Heart left ventricle (tissue), 16 donors: ENCODE measurements around the gene CSNK1G1. TPM values are rescaled to one million over a fixed set of nuclear protein-coding genes. Genes with fewer than 3 reads are reported as not detected.
"Not testable (repeated sequence)": the region's sequence is repeated elsewhere in the genome, so short reads cannot be mapped to it uniquely, and the experiment has no call there.

ENCODE experiments used
- ATAC-seq, 4 donors: fragments of 200-7000 bp; cut with Tn5 transposase; one replicate each; pipeline ENCODE4 v1.9.1; 2020 to 2022; ENCODE audit warnings: moderate library complexity in 4 of 4, mild to moderate bottlenecking in 3 of 4, moderate number of reproducible peaks in 1 of 4
- DNase-seq, 5 donors: peaks; one replicate each; pipeline ENCODE4 v3.0.0-alpha.2; 2020
- H3K27ac ChIP-seq, 12 donors: fragments of 200-600 bp; sonication (generic) in 4 of 12; one replicate each; pipeline versions ENCODE4 v1.5.0 to v1.8.0; 2016 to 2022; ENCODE audit warnings: mild to moderate bottlenecking in 2 of 12
- H3K27me3 ChIP-seq, 9 donors: fragments of 200-600 bp; sonication (generic) in 2 of 9; one replicate each; pipeline versions ENCODE4 v1.5.1 to v1.8.0; 2016 to 2022; ENCODE audit warnings: mild to moderate bottlenecking in 3 of 9
- H3K36me3 ChIP-seq, 9 donors: fragments of 200-600 bp; sonication (generic) in 2 of 9; one replicate each; pipeline versions ENCODE4 v1.5.0 to v1.8.0; 2018 to 2022; ENCODE audit warnings: mild to moderate bottlenecking in 2 of 9
- H3K4me1 ChIP-seq, 12 donors: fragments of 200-600 bp; sonication (generic) in 4 of 12; one replicate each; pipeline versions ENCODE4 v1.5.0 to v1.8.0; 2016 to 2022; ENCODE audit warnings: mild to moderate bottlenecking in 3 of 12
- H3K4me3 ChIP-seq, 12 donors: fragments of 200-600 bp; sonication (generic) in 4 of 12; one replicate each; pipeline versions ENCODE4 v1.5.0 to v1.8.0; 2017 to 2022; ENCODE audit warnings: mild to moderate bottlenecking in 9 of 12, moderate library complexity in 4 of 12
- H3K9me3 ChIP-seq, 12 donors: fragments of 200-600 bp; sonication (generic) in 4 of 12; one replicate each; pipeline versions ENCODE4 v1.5.0 to v1.8.0; 2016 to 2022; ENCODE audit warnings: mild to moderate bottlenecking in 1 of 12
- POLR2A ChIP-seq, 2 donors: fragments of 450-650 bp; IDR thresholded peaks; one replicate each; pipeline ENCODE4 v1.6.1; 2017; ENCODE audit warnings: antibody characterized with exemption in 2 of 2, mild to moderate bottlenecking in 2 of 2, moderate library complexity in 2 of 2
- WGBS, 4 donors: extraction: QIAGEN DNeasy Blood & Tissue Kit in 2 of 4; methylation state at CpG; one replicate each; pipeline versions ENCODE4 v1.1.5 to v1.1.7; 2013 to 2018; 5-methylcytosine and 5-hydroxymethylcytosine counted together
- intact Hi-C, 10 donors: fragments of 100-400 bp; cut with DNase I; formaldehyde crosslinking; loops; one replicate each; pipeline versions ENCODE4 v1.11.1 to v1.14.2; 2022
- polyA plus RNA-seq, 2 donors: library from polyadenylated mRNA; stranded (reverse); fragments of 200-250 nt; gene quantifications; one replicate each; pipeline ENCODE4 v1.2.3, GENCODE V29; 2013
- total RNA-seq, 9 donors: library from RNA; depleted of rRNA in 2 of 9; stranded (reverse); fragments of >200 nt in 2 of 9; fragmentation: NEBNext Ultra II Directional in 3 of 9; extraction: Animal tissue kit (Norgen Biotek cat#: 25700) in 3 of 9; gene quantifications; one replicate each; pipeline versions ENCODE4 v1.1.0 to v1.2.4, GENCODE V29; 2016 to 2023
- TF ChIP-seq, protein P1 (sequence below), 12 donors: fragments of 200-600 bp; sonication (generic) in 4 of 12; IDR thresholded peaks; one replicate each; pipeline versions ENCODE4 v1.5.0 to v1.8.0; 2018 to 2022; ENCODE audit warnings: antibody characterized with exemption in 12 of 12, mild to moderate bottlenecking in 5 of 12
- donor health status: ischemic (EF 13 %, LVEDD 7.1; RV severe dilation, severe dysfunction).
- donor health status: healthy with polysubstance abuse.
- donor health status: DM: no; HTN: yes; CAD: no.
- donor health status: DM: no; HTN: no; CAD: no.
- donor health status: ischemic (EF 25% LVEDD 6.9; RV normal size, moderate dysfunction).
- donor health status: ischemic (EF 25% LVEDD 5.7; RV mildly dilated, moderate dysfunction).
- donor health status: healthy.
- donor health status: DM: yes; HTN: yes; CAD: no.
- donor health status: ischemic (EF 35%, LVEDD 5.7; RV mildly dilated, moderate dysfunction).
- donor health status: nonischemic (EF 11% LVEDD 7.7; RV severe dilation, severe dysfunction).
- donor health status: DM: yes; HTN: yes; CAD: no.
- donor health status: PGD.
- donor health status: ischemic (EF 29% LVEDD 5.4; RV normal size, mild dysfunction).
- donor health status: nonischemic (EF 23%, LVEDD 6.1; RV moderate dilation, normal function).

The CSNK1G1 gene
- total and polyA plus RNA-seq, 11 donors: 1.4 to 15.0 (median 7.4) TPM

DNA sequence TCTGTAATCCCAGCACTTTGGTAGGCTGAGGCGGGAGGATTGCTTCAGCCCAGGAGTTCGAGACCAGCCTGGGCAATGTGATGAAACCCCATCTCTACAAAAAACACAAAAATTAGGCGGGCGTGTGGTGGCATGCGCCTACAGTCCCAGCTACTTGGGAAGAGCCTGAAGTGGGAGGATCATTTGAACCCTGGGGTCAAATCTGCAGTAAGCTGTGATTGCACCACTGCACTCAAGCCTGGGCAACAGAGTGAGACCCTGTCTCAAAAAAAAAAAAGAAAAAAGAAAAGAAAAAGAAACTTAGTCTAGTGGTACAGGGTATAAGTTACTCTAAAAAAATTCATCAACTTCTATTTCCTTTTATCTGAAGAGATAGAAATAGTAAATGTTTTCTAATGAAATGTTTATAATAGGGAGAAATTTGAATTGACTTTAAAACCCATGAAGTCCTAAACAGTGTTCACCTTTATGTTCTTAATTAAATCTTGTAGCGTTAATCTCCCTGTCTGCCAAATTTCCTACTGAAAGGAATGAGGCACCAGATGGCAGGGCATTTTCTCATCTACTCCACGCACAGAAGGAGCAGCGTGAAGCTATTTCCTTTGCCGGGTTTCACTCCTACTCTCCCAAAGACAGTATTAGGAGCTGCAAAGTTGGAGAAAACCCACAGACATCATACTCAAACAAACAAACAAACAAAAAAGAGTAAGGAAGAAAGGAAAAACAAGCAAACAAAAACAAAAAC is 23.4 kb upstream of the CSNK1G1 start:
- DNase-seq: no peak
- peaks cover 0 to 14% (median 6%) of the 10 kb centered on the region in 12 donors for H3K4me1 ChIP-seq
- H3K27ac ChIP-seq: no peak overlapping the region
- no peaks in the 10 kb centered on the region for H3K9me3 ChIP-seq
- intact Hi-C loops: no loop called here
- H3K36me3 ChIP-seq: no peaks in the 10 kb centered on the region
- no peaks in the 10 kb centered on the region for H3K27me3 ChIP-seq
- peak overlapping the region in 1 of 12 donors; percentile 76 for H3K4me3 ChIP-seq
- TF ChIP-seq POLR2A (IDR thresholded peaks at IDR 0.05): no peak
- TF ChIP-seq, protein P1, sequence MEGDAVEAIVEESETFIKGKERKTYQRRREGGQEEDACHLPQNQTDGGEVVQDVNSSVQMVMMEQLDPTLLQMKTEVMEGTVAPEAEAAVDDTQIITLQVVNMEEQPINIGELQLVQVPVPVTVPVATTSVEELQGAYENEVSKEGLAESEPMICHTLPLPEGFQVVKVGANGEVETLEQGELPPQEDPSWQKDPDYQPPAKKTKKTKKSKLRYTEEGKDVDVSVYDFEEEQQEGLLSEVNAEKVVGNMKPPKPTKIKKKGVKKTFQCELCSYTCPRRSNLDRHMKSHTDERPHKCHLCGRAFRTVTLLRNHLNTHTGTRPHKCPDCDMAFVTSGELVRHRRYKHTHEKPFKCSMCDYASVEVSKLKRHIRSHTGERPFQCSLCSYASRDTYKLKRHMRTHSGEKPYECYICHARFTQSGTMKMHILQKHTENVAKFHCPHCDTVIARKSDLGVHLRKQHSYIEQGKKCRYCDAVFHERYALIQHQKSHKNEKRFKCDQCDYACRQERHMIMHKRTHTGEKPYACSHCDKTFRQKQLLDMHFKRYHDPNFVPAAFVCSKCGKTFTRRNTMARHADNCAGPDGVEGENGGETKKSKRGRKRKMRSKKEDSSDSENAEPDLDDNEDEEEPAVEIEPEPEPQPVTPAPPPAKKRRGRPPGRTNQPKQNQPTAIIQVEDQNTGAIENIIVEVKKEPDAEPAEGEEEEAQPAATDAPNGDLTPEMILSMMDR (IDR thresholded peaks at IDR 0.05): no peak
- no peak for ATAC-seq
- WGBS, 4 donors: 63 to 70% (median 69%) methylated on average over 9 of the region's 9 CpGs

DNA sequence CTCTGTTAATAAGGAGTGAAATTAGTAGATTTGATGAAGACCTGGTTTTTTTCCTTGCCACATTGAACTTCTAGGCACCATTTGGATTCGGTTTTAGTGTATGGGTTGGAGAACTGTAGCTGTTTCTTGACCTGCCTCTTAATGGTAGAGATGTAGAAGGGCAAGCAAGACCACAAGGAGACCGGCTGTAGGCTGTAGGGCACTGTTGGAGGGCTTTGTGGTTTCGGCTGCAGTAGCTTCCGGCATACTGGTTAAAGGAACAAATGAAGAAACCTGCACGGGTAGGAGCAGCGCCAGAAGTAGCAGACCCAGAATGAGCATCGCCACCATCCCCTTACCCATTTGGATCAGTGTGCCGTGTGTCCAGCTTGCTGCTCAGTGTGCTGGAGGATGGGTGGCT is 17.4 kb upstream of the CSNK1G1 start:
- TF ChIP-seq, protein P1 (IDR thresholded peaks at IDR 0.05): no peak
- no peak for TF ChIP-seq POLR2A (IDR thresholded peaks at IDR 0.05)
- no peaks in the 10 kb centered on the region for H3K9me3 ChIP-seq
- H3K36me3 ChIP-seq: no peaks in the 10 kb centered on the region
- no peak overlapping the region for H3K27ac ChIP-seq
- intact Hi-C loops: no loop called here
- H3K4me3 ChIP-seq: no peak overlapping the region
- H3K4me1 ChIP-seq: no peaks in the 10 kb centered on the region
- ATAC-seq: no peak
- DNase-seq: no peak
- 91 to 97% (median 96%) methylated on average over 8 of the region's 8 CpGs for WGBS, 4 donors
- H3K27me3 ChIP-seq: no peaks in the 10 kb centered on the region

DNA sequence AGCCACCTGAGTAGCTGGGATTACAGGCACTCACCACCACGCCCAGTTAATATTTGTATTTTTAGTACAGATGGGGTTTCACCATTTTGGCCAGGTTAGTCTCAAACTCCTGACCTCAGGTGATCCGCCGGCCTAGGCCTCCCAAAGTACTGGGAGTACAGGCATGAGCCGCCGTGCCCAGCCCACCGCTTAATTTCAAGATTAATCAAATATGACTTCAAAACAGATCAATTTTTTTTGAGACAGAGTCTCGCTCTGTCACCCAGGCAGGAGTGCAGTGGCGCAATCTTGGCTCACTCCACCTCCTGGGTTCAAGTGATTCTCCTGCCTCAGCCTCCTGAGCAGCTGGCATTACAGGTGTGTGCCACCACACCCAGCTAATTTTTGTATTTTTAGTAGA is 15.4 kb upstream of the CSNK1G1 start:
- H3K9me3 ChIP-seq, H3K4me1 ChIP-seq, DNase-seq, intact Hi-C loops, ATAC-seq, H3K36me3 ChIP-seq, H3K27me3 ChIP-seq, H3K4me3 ChIP-seq, H3K27ac ChIP-seq: not testable (repeated sequence)
- 97 to 99% (median 99%) methylated on average over 8 of the region's 8 CpGs for WGBS, 4 donors

DNA sequence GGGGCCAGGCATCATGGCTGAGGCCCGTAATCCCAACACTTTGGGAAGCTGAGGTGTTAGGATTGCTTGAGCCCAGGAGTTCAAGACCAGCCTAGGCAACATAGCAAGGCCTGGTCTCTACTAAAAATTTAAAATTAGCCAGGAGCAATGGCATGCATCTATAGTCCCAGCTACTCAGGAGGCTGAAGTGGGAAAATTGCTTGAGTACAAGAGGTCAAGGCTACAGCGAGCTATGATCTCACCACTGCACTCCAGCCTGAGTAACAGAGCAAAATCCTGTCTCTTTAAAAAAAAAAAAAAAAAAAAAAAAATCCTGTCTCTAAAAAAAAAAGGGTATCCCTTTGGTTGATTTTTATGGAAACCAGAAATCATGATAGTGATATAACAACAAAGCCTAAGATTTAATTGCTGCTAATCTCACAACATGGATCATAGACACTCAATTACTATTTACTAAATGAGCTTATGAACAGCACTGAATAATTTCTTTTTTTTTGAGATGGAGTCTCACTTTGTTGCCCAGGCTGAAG is 13.2 kb upstream of the CSNK1G1 start:
- 87 to 90% (median 89%) methylated on average over 2 of the region's 2 CpGs for WGBS, 4 donors
- intact Hi-C loops: no loop called here
- TF ChIP-seq, protein P1 (IDR thresholded peaks at IDR 0.05): no peak
- no peak for TF ChIP-seq POLR2A (IDR thresholded peaks at IDR 0.05)
- H3K4me1 ChIP-seq: no peaks in the 10 kb centered on the region
- DNase-seq: no peak
- H3K27ac ChIP-seq: no peak overlapping the region
- no peaks in the 10 kb centered on the region for H3K9me3 ChIP-seq
- H3K36me3 ChIP-seq: no peaks in the 10 kb centered on the region
- H3K4me3 ChIP-seq: no peak overlapping the region
- no peaks in the 10 kb centered on the region for H3K27me3 ChIP-seq
- no peak for ATAC-seq
